GM23338 (cell line): ENCODE measurements around the gene CACNA1C. TPM values are rescaled to one million over a fixed set of nuclear protein-coding genes. Genes with fewer than 3 reads are reported as not detected.

Source experiments
- ATAC-seq: fragments of 200-7000 bp; cut with Tn5 transposase; 3 replicates; pipeline ENCODE4 v1.9.1; 2020
- DNase-seq: peaks from one replicate; pipeline ENCODE4 v3.0.0-alpha.2; 2015; ENCODE audit warnings: low spot score
- H2AFZ ChIP-seq: fragments of 200-600 bp; sonication (generic); 2 replicates; pipeline ENCODE4 v1.8.0; 2016; ENCODE audit warnings: antibody characterized with exemption, mild to moderate bottlenecking, moderate library complexity
- H3F3A ChIP-seq: fragments of 200-600 bp; sonication (generic); replicated peaks from 2 replicates; pipeline ENCODE4 v1.8.0; 2017; ENCODE audit warnings: antibody characterized with exemption, mixed run types, low read depth
- H3K27ac ChIP-seq: fragments of 200-600 bp; sonication (generic); 2 replicates; pipeline ENCODE4 v1.6.1; 2016; ENCODE audit warnings: low read depth
- H3K27me3 ChIP-seq: fragments of 200-600 bp; sonication (generic); 2 replicates; pipeline ENCODE4 v1.8.0; 2016; ENCODE audit warnings: mild to moderate bottlenecking, mixed run types, moderate library complexity; ENCODE audit not compliant: insufficient read depth
- H3K36me3 ChIP-seq: fragments of 200-600 bp; sonication (generic); 2 replicates; pipeline ENCODE4 v1.8.0; 2016; ENCODE audit warnings: mild to moderate bottlenecking; ENCODE audit not compliant: insufficient read depth
- H3K4me1 ChIP-seq: fragments of 200-600 bp; sonication (generic); 2 replicates; pipeline ENCODE4 v1.8.0; 2016; ENCODE audit warnings: mild to moderate bottlenecking, moderate library complexity; ENCODE audit not compliant: insufficient read depth
- H3K4me2 ChIP-seq: fragments of 200-600 bp; sonication (generic); 2 replicates; pipeline ENCODE4 v1.7.1; 2017; ENCODE audit warnings: mixed run types
- H3K4me3 ChIP-seq: fragments of 200-600 bp; sonication (generic); 2 replicates; pipeline ENCODE4 v1.6.1; 2016; ENCODE audit warnings: mixed run types
- H3K79me2 ChIP-seq: fragments of 200-600 bp; sonication (generic); replicated peaks from 2 replicates; pipeline ENCODE4 v1.8.0; 2017; ENCODE audit warnings: mild to moderate bottlenecking; ENCODE audit not compliant: insufficient read depth
- H3K9me2 ChIP-seq: fragments of 200-600 bp; sonication (generic); 2 replicates; pipeline ENCODE4 v1.8.0; 2017; ENCODE audit not compliant: insufficient read depth
- H4K20me1 ChIP-seq: fragments of 200-600 bp; sonication (generic); replicated peaks from 2 replicates; pipeline ENCODE4 v1.8.0; 2017; ENCODE audit warnings: mild to moderate bottlenecking; ENCODE audit not compliant: insufficient read depth
- H3K27ac Mint-ChIP-seq: 2 replicates; pipeline ENCODE4 v1.8.0; 2020; ENCODE audit warnings: inconsistent platforms, mild to moderate bottlenecking, moderate library complexity, mixed read lengths
- H3K27me3 Mint-ChIP-seq: 3 replicates; pipeline ENCODE4 v1.8.0; 2022; ENCODE audit warnings: low read depth, mild to moderate bottlenecking, moderate library complexity, mixed read lengths, inconsistent platforms; ENCODE audit not compliant: insufficient read depth, poor library complexity
- H3K36me3 Mint-ChIP-seq: 3 replicates; pipeline ENCODE4 v1.8.0; 2021; ENCODE audit warnings: low read depth, mild to moderate bottlenecking, inconsistent platforms, moderate library complexity, mixed read lengths
- H3K4me1 Mint-ChIP-seq: 3 replicates; pipeline ENCODE4 v1.8.0; 2020; ENCODE audit warnings: mild to moderate bottlenecking, inconsistent platforms, mixed read lengths
- H3K4me3 Mint-ChIP-seq: 3 replicates; pipeline ENCODE4 v1.8.0; 2021; ENCODE audit warnings: moderate library complexity, mild to moderate bottlenecking, inconsistent platforms, mixed read lengths
- H3K9me3 Mint-ChIP-seq: 3 replicates; pipeline ENCODE4 v1.8.0; 2020; ENCODE audit warnings: moderate library complexity, mild to moderate bottlenecking, inconsistent platforms, mixed read lengths
- EZH2 ChIP-seq: fragments of 200-600 bp; sonication (generic); IDR thresholded peaks from one replicate; pipeline ENCODE4 v1.8.0; 2017; ENCODE audit warnings: antibody characterized with exemption, mild to moderate bottlenecking, low read depth; ENCODE audit not compliant: unreplicated experiment
- EZH2phosphoT487 ChIP-seq: fragments of 200-600 bp; sonication (generic); IDR thresholded peaks from one replicate; pipeline ENCODE4 v1.8.1; 2018; ENCODE audit warnings: antibody characterized with exemption; ENCODE audit not compliant: unreplicated experiment
- JUNB ChIP-seq: IDR thresholded peaks from one replicate; pipeline ENCODE4 v1.6.1; 2016; ENCODE audit warnings: antibody characterized with exemption; ENCODE audit not compliant: unreplicated experiment
- NANOG ChIP-seq: IDR thresholded peaks from 2 replicates; pipeline ENCODE4 v1.6.1; 2016; ENCODE audit warnings: antibody characterized with exemption, borderline replicate concordance
- POLR2AphosphoS5 ChIP-seq: IDR thresholded peaks from 2 replicates; pipeline ENCODE4 v1.6.1; 2016; ENCODE audit warnings: antibody characterized with exemption, low read depth
- STAT1 ChIP-seq: IDR thresholded peaks from one replicate; pipeline ENCODE4 v1.6.1; 2016; ENCODE audit warnings: antibody characterized with exemption; ENCODE audit not compliant: unreplicated experiment
- polyA plus RNA-seq: library from polyadenylated mRNA; unstranded; fragments of >200 nt; fragmentation: Nextera tagmentation; extraction: Ambion mirVana; gene quantifications from 2 replicates; pipeline ENCODE4 v1.2.1, GENCODE V29; 2016
- total RNA-seq: library from RNA; depleted of rRNA; stranded (reverse); fragments of >200 nt; shearing (Covaris generic); gene quantifications from 2 replicates; pipeline ENCODE4 v1.2.3, GENCODE V29; 2014
- TF ChIP-seq, protein P1 (sequence below): IDR thresholded peaks from one replicate; pipeline ENCODE4 v1.6.1; 2018; ENCODE audit warnings: antibody characterized with exemption; ENCODE audit not compliant: unreplicated experiment
- TF ChIP-seq, protein P2 (sequence below): IDR thresholded peaks from 2 replicates; pipeline ENCODE4 v1.6.1; 2016; ENCODE audit warnings: antibody characterized with exemption

Gene CACNA1C
- total and polyA plus RNA-seq, 2 experiments from 2014 or later, result 0.78 to 2.1 TPM

DNA sequence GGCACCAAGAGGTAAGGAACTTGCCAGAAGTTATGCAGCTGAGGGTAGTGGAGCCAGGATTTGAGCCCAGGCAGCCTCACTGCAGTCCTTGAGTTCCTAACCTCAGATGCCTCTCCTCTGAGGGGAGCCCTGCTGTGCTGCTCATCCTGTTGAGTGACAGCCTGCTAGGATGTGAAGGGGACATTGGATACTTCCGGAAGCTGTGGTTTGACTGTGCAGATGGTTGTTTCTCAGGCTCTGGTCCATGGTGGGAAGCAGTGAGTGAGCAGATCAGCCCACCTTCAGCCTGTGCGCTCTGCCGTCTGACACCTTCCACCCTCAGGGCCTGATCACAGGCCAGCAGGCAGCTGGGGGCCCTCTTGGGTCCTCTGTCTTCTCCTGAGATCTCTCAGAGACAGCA is 253.2 kb downstream of the CACNA1C start (continued):
- TF ChIP-seq STAT1 (no peak), JUNB (no peak), EZH2phosphoT487 (no peak), POLR2AphosphoS5 (no peak)

DNA sequence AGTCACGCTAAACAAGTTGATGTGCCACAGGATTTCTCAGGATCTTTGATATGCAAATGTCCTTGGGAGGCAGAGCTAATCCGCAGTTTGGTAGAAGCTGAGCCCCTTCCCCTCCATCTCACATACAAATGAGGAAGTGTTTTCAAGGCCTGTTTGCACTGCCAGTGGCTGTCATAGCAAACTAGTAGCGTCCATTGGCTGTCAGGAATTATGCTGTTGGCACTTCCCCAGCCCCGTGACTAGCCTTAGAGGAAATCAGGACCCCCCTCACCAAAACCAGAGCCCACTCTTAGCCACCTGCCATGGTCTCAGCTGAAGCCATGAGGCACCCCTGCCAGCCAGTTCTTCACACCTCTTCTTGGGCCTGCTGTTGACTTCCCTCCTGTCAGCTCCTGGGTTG is 253.9 kb downstream of the CACNA1C start:
- no peak overlapping the region for H3K27ac ChIP-seq
- H3K9me3 Mint-ChIP-seq, result no peaks in the 10 kb centered on the region; the same call in 2 of the 3 replicates
- TF ChIP-seq, protein P1, sequence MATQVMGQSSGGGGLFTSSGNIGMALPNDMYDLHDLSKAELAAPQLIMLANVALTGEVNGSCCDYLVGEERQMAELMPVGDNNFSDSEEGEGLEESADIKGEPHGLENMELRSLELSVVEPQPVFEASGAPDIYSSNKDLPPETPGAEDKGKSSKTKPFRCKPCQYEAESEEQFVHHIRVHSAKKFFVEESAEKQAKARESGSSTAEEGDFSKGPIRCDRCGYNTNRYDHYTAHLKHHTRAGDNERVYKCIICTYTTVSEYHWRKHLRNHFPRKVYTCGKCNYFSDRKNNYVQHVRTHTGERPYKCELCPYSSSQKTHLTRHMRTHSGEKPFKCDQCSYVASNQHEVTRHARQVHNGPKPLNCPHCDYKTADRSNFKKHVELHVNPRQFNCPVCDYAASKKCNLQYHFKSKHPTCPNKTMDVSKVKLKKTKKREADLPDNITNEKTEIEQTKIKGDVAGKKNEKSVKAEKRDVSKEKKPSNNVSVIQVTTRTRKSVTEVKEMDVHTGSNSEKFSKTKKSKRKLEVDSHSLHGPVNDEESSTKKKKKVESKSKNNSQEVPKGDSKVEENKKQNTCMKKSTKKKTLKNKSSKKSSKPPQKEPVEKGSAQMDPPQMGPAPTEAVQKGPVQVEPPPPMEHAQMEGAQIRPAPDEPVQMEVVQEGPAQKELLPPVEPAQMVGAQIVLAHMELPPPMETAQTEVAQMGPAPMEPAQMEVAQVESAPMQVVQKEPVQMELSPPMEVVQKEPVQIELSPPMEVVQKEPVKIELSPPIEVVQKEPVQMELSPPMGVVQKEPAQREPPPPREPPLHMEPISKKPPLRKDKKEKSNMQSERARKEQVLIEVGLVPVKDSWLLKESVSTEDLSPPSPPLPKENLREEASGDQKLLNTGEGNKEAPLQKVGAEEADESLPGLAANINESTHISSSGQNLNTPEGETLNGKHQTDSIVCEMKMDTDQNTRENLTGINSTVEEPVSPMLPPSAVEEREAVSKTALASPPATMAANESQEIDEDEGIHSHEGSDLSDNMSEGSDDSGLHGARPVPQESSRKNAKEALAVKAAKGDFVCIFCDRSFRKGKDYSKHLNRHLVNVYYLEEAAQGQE, result no peak
- TF ChIP-seq JUNB (no peak), EZH2phosphoT487 (no peak), EZH2 (no peak)
- TF ChIP-seq, protein P2, sequence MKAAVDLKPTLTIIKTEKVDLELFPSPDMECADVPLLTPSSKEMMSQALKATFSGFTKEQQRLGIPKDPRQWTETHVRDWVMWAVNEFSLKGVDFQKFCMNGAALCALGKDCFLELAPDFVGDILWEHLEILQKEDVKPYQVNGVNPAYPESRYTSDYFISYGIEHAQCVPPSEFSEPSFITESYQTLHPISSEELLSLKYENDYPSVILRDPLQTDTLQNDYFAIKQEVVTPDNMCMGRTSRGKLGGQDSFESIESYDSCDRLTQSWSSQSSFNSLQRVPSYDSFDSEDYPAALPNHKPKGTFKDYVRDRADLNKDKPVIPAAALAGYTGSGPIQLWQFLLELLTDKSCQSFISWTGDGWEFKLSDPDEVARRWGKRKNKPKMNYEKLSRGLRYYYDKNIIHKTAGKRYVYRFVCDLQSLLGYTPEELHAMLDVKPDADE, result no peak
- H3K36me3 ChIP-seq, result no peaks in the 10 kb centered on the region
- H3K4me1 ChIP-seq, result peaks cover 26% of the 10 kb centered on the region
- DNase-seq (peak; percentile 60), ATAC-seq (peak; percentile 80)
- no peak overlapping the region for H3K4me3 Mint-ChIP-seq
- H3F3A ChIP-seq, result peaks cover 5% of the 10 kb centered on the region; the same call in 1 of the 2 replicates
- peak overlapping the region; percentile 38; the same call in 1 of the 2 replicates for H2AFZ ChIP-seq
- H3K4me1 Mint-ChIP-seq, result peaks cover 22% of the 10 kb centered on the region
- no peaks in the 10 kb centered on the region for H3K9me2 ChIP-seq
- H3K79me2 ChIP-seq, result no peaks in the 10 kb centered on the region
- H3K27me3 Mint-ChIP-seq, result peaks cover 4% of the 10 kb centered on the region
- no peaks in the 10 kb centered on the region for H3K27me3 ChIP-seq
- H3K4me2 ChIP-seq, result peak overlapping the region; percentile 71
- peaks cover 3% of the 10 kb centered on the region; the same call in 1 of the 3 replicates for H3K36me3 Mint-ChIP-seq
- H3K27ac Mint-ChIP-seq, result 0 out of 2 replicates have a peak overlapping the region, but pooled peaks have one; percentile 60
- no peak overlapping the region for H3K4me3 ChIP-seq
- no peaks in the 10 kb centered on the region for H4K20me1 ChIP-seq

DNA sequence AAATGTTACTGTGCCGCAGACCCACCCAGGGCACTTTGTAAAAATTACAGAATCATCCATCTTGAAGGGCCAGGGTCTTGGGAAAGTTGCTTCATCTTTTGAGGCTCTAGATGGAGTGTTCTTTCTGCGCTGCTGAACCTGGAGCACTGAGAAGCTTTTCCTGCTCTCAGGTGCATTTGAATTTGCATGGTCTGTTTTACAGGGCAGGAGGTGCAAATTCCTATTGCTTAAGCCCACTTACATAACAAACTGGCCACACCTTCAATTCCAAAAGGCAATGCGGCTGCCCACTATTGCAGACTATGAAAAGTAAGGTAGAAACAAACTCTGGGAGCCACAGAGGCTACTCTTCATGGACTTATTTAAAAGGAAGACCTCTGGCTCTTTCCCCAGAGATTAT is 254.8 kb downstream of the CACNA1C start:
- peaks cover 3% of the 10 kb centered on the region; the same call in 1 of the 3 replicates for H3K36me3 Mint-ChIP-seq
- peak; percentile 46 for ATAC-seq
- Histone ChIP-seq H3K4me1 (peaks cover 26% of the 10 kb centered on the region), H4K20me1 (no peaks in the 10 kb centered on the region), H3K27ac (no peak overlapping the region), H3K4me3 (no peak overlapping the region), H3K4me2 (peak overlapping the region; percentile 71), H3K9me2 (no peaks in the 10 kb centered on the region), H3K79me2 (no peaks in the 10 kb centered on the region), H3K36me3 (no peaks in the 10 kb centered on the region), H3F3A (peaks cover 5% of the 10 kb centered on the region; the same call in 1 of the 2 replicates), H3K27me3 (no peaks in the 10 kb centered on the region), H2AFZ (peak overlapping the region; percentile 38)
- peak; percentile 28 for DNase-seq
- no peak for TF ChIP-seq EZH2
- no peak for TF ChIP-seq NANOG
- TF ChIP-seq, protein P2, result no peak
- no peak overlapping the region for H3K27ac Mint-ChIP-seq
- H3K4me1 Mint-ChIP-seq, result peaks cover 22% of the 10 kb centered on the region
- no peak overlapping the region; the same call in 2 of the 3 replicates for H3K4me3 Mint-ChIP-seq
- H3K27me3 Mint-ChIP-seq, result peaks cover 4% of the 10 kb centered on the region
- no peaks in the 10 kb centered on the region; the same call in 2 of the 3 replicates for H3K9me3 Mint-ChIP-seq
